GM12892 (cell line): ENCODE results near the gene OGFOD3.

Experiments
- POLR2A ChIP-seq: IDR thresholded peaks from 2 replicates; pipeline ENCODE4 v1.6.1; 2011; ENCODE audit warnings: low read depth, low read length, control low read depth
- POLR2AphosphoS5 ChIP-seq: IDR thresholded peaks from 2 replicates; pipeline ENCODE4 v1.6.1; 2011; ENCODE audit warnings: low read depth, low read length, control low read depth

GRCh38 chr17:82339634-82340580 is 78.5 kb downstream of the OGFOD3 start:
- TF ChIP-seq POLR2AphosphoS5: no peak
- TF ChIP-seq POLR2A: no peak
